GM12892 (cell line): ENCODE data around the gene IL32.

Experiments
- POLR2A ChIP-seq: IDR thresholded peaks from 2 replicates; pipeline ENCODE4 v1.6.1; 2011; ENCODE audit warnings: low read depth, low read length, control low read depth
- POLR2AphosphoS5 ChIP-seq: IDR thresholded peaks from 2 replicates; pipeline ENCODE4 v1.6.1; 2011; ENCODE audit warnings: low read depth, low read length, control low read depth

- no peak for TF ChIP-seq POLR2AphosphoS5
- TF ChIP-seq POLR2A, result no peak
Observed at GRCh38 chr16:3099732-3100499, 34.5 kb downstream of the IL32 start.
